Spleen (tissue), 7 donors: ENCODE data around the gene CHD6.

Experiments used
- CTCF ChIP-seq, 11 experiments: fragments of 200-600 bp in 7 of 11; fragments of 450-650 bp in 4 of 11; sonication (generic) in 4 of 11; IDR thresholded peaks in 8 of 11; conservative IDR thresholded peaks in 3 of 11; 1 replicate in 7 of 11; 2 replicates in 4 of 11; pipeline versions ENCODE4 v1.4.0 to v1.8.0; 2016 to 2021; ENCODE audit warnings: antibody characterized with exemption in 11 of 11, inconsistent platforms in 4 of 11, mild to moderate bottlenecking in 1 of 11
- POLR2A ChIP-seq, 3 donors: fragments of 450-650 bp; IDR thresholded peaks; one replicate each; pipeline ENCODE4 v1.5.1; 2017; ENCODE audit warnings: antibody characterized with exemption in 3 of 3, mild to moderate bottlenecking in 1 of 3
- donor health status: DM: no; HTN: no; CAD: no; lungs with moderate emphysema.
- donor health status: DM: no; HTN: no; CAD: no.
- donor health status: DM: no; HTN: no; CAD: no.

GRCh38 chr20:41382791-41383305 lies 235.3 kb downstream of the CHD6 start:
- TF ChIP-seq CTCF (IDR thresholded peaks at IDR 0.05 in 8 of 11, conservative IDR thresholded peaks at IDR 0.05 in 3 of 11): no peak
- TF ChIP-seq POLR2A (IDR thresholded peaks at IDR 0.05): no peak
